DOHH2 (cell line): ENCODE measurements around the gene NOSIP.

ENCODE experiments used
- H3F3A ChIP-seq: fragments of 200-600 bp; sonication (generic), shearing (Covaris generic); 2 replicates; pipeline ENCODE4 v1.6.0; 2016; ENCODE audit warnings: antibody characterized with exemption, mild to moderate bottlenecking; ENCODE audit not compliant: control insufficient read depth, insufficient read depth
- H3K27ac ChIP-seq: fragments of 200-600 bp; sonication (generic); 2 replicates; pipeline ENCODE4 v1.5.1; 2014; ENCODE audit warnings: low read depth, mild to moderate bottlenecking, low read length, moderate library complexity
- H3K27me3 ChIP-seq: fragments of 200-600 bp; sonication (generic); 2 replicates; pipeline ENCODE4 v1.6.1; 2014; ENCODE audit warnings: mild to moderate bottlenecking, low read length, mixed read lengths; ENCODE audit not compliant: control insufficient read depth
- H3K36me3 ChIP-seq: fragments of 200-600 bp; sonication (generic); 2 replicates; pipeline ENCODE4 v1.6.1; 2014; ENCODE audit warnings: mild to moderate bottlenecking, low read length, moderate library complexity, mixed read lengths; ENCODE audit not compliant: control insufficient read depth
- H3K4me1 ChIP-seq: fragments of 200-600 bp; sonication (generic); 2 replicates; pipeline ENCODE4 v1.6.1; 2014; ENCODE audit warnings: mild to moderate bottlenecking, low read length, mixed read lengths; ENCODE audit not compliant: control insufficient read depth
- H3K4me2 ChIP-seq: fragments of 200-600 bp; sonication (generic); 2 replicates; pipeline ENCODE4 v1.6.0; 2014; ENCODE audit warnings: mild to moderate bottlenecking, low read length, moderate library complexity
- H3K4me3 ChIP-seq: fragments of 200-600 bp; sonication (generic); 2 replicates; pipeline ENCODE4 v1.5.1; 2014; ENCODE audit warnings: mild to moderate bottlenecking, low read length, mixed read lengths
- H3K79me2 ChIP-seq: fragments of 200-600 bp; sonication (generic); 2 replicates; pipeline ENCODE4 v1.6.1; 2014; ENCODE audit warnings: mild to moderate bottlenecking, low read length, mixed read lengths; ENCODE audit not compliant: control insufficient read depth
- H3K9me2 ChIP-seq: fragments of 200-600 bp; sonication (generic); replicated peaks from 2 replicates; pipeline ENCODE4 v1.6.1; 2014; ENCODE audit warnings: mild to moderate bottlenecking, low read length, mixed read lengths; ENCODE audit not compliant: control insufficient read depth
- H3K9me3 ChIP-seq: fragments of 200-600 bp; sonication (generic); 2 replicates; pipeline ENCODE4 v1.6.1; 2014; ENCODE audit warnings: antibody characterized with exemption, low read length, mixed read lengths; ENCODE audit not compliant: control insufficient read depth, insufficient read depth
- H4K20me1 ChIP-seq: fragments of 200-600 bp; sonication (generic); 2 replicates; pipeline ENCODE4 v1.6.0; 2014; ENCODE audit warnings: low read depth, mild to moderate bottlenecking, antibody characterized with exemption, low read length, moderate library complexity; ENCODE audit not compliant: control insufficient read depth, insufficient read depth
- EZH2phosphoT487 ChIP-seq: fragments of 200-600 bp; sonication (generic); IDR thresholded peaks from 2 replicates; pipeline ENCODE4 v1.6.1; 2017; ENCODE audit warnings: borderline replicate concordance, mild to moderate bottlenecking, antibody characterized with exemption, low read length, moderate library complexity, mixed read lengths
- TF ChIP-seq, protein P1 (sequence below): fragments of 200-600 bp; sonication (generic); IDR thresholded peaks from one replicate; pipeline ENCODE4 v1.5.1; 2014; ENCODE audit warnings: antibody characterized with exemption, mild to moderate bottlenecking, low read depth, low read length; ENCODE audit not compliant: poor library complexity, severe bottlenecking

The NOSIP gene

DNA sequence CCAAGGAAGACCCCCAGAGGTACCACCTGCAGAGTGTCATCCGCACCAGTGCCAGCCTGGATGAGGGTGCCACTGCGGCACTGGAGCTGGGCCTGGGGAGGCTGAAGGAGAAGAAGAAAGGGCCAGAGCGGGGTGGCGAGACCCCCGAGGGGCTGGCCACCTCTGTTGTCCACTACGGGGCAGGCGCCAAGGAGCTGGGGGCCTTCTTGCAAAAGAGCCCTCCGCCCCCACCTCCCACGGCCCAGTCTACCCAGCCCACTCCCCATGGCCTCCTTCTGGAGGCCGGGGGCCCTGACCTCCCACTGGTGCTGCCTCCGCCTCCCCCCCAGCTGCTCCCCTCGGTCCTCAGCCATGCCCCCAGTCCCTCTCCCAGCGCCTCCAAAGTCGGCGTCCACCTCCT, 16.1 kb upstream of the NOSIP start:
- H3K9me2 ChIP-seq = no peaks in the 10 kb centered on the region
- H3K4me3 ChIP-seq = no peak overlapping the region
- H3K4me1 ChIP-seq = peaks cover 12% of the 10 kb centered on the region
- no peak overlapping the region for H3K27ac ChIP-seq
- no peaks in the 10 kb centered on the region; the same call in 1 of the 2 replicates for H4K20me1 ChIP-seq
- H3K79me2 ChIP-seq = peaks cover 75% of the 10 kb centered on the region
- no peaks in the 10 kb centered on the region for H3K27me3 ChIP-seq
- H3K9me3 ChIP-seq = no peaks in the 10 kb centered on the region
- H3K36me3 ChIP-seq = peaks cover 76% of the 10 kb centered on the region
- TF ChIP-seq, protein P1, sequence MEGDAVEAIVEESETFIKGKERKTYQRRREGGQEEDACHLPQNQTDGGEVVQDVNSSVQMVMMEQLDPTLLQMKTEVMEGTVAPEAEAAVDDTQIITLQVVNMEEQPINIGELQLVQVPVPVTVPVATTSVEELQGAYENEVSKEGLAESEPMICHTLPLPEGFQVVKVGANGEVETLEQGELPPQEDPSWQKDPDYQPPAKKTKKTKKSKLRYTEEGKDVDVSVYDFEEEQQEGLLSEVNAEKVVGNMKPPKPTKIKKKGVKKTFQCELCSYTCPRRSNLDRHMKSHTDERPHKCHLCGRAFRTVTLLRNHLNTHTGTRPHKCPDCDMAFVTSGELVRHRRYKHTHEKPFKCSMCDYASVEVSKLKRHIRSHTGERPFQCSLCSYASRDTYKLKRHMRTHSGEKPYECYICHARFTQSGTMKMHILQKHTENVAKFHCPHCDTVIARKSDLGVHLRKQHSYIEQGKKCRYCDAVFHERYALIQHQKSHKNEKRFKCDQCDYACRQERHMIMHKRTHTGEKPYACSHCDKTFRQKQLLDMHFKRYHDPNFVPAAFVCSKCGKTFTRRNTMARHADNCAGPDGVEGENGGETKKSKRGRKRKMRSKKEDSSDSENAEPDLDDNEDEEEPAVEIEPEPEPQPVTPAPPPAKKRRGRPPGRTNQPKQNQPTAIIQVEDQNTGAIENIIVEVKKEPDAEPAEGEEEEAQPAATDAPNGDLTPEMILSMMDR = no peak
- peaks cover 14% of the 10 kb centered on the region; the same call in 1 of the 2 replicates for H3F3A ChIP-seq
- no peak overlapping the region for H3K4me2 ChIP-seq

DNA sequence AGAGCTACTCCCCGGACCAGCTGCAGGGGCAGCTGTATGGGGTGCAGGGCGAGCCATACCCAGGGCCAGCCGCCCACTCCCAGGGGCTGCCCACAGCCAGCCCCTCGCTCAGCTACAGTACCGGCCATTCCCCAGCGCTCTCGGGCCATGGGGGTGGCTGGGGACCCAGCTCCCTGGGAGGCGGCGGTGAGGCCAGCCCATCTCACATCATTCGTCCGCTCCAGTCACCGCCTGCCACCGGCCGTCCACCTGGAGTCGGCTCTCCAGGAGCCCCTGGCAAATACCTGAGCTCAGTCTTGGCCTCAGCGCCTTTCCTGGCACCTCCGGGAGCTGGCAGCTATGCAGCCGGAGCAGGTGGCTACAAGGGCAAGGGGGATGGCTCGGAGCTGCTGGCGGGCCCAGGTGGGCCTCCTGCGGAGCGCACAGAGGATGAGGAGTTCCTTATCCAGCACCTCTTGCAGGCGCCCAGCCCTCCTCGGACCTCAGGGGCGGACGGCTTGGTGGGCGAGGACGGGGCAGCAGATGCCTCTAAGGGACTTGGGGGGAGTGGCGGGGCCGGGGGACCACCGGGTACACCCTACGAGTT, 15.6 kb upstream of the NOSIP start:
- H3K9me3 ChIP-seq = no peaks in the 10 kb centered on the region
- peaks cover 72% of the 10 kb centered on the region for H3K79me2 ChIP-seq
- no peaks in the 10 kb centered on the region for H3K27me3 ChIP-seq
- TF ChIP-seq, protein P1 = no peak
- no peak for TF ChIP-seq EZH2phosphoT487
- H4K20me1 ChIP-seq = no peaks in the 10 kb centered on the region; the same call in 1 of the 2 replicates
- H3F3A ChIP-seq = peaks cover 14% of the 10 kb centered on the region; the same call in 1 of the 2 replicates
- peaks cover 12% of the 10 kb centered on the region for H3K4me1 ChIP-seq
- H3K4me3 ChIP-seq = no peak overlapping the region
- H3K4me2 ChIP-seq = no peak overlapping the region
- no peaks in the 10 kb centered on the region for H3K9me2 ChIP-seq
- H3K36me3 ChIP-seq = peaks cover 73% of the 10 kb centered on the region
- no peak overlapping the region for H3K27ac ChIP-seq

DNA sequence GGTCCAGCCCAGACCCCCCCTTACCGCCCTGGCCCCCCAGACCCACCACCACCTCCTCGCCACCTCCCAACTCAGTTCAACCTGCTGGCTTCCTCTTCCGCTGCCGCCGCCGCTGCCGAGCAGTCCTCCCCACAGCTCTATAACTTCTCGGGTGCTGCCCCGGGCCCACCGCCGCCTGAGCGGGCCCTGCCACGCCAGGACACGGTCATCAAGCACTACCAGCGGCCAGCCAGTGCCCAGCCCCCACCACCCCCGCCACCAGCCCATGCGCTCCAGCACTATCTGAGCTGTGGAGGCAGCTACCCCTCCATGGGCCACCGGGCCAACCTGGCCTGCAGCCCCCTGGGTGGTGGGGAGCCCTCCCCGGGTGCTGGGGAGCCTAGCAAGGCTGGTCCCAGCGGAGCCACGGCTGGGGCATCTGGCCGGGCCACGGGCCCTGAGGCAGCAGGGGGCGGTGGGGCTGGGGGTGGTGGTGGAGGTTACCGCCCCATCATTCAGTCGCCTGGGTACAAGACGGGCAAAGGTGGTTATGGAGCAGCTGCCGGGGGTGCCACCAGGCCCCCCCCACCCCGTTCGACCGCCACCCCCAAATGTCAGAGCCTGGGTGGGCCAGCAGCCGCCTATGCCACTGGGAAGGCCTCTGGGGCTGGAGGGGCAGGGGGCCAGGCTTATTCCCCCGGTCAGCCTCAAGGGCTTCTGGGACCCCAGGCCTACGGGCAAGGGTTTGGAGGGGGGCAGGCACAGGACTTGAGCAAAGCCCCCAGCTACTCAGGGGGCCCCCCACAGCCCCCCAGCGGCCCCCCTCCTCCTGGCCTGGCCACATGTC, 14.8 kb upstream of the NOSIP start:
- Histone ChIP-seq H3K27me3 (no peaks in the 10 kb centered on the region), H3K4me3 (no peak overlapping the region), H3K36me3 (peaks cover 72% of the 10 kb centered on the region), H3K4me1 (peaks cover 17% of the 10 kb centered on the region), H3K4me2 (no peak overlapping the region), H4K20me1 (no peaks in the 10 kb centered on the region; the same call in 1 of the 2 replicates), H3K27ac (no peak overlapping the region), H3K9me3 (no peaks in the 10 kb centered on the region), H3K79me2 (peaks cover 76% of the 10 kb centered on the region), H3K9me2 (no peaks in the 10 kb centered on the region), H3F3A (peaks cover 20% of the 10 kb centered on the region)
- TF ChIP-seq, protein P1 = no peak
- TF ChIP-seq EZH2phosphoT487 = no peak
